Fibroblast of the aortic adventitia (primary cell): ENCODE results near the gene PPT2. TPM values are rescaled to one million over a fixed set of nuclear protein-coding genes. Genes with fewer than 3 reads are reported as not detected.

Experiments used
- DNase-seq: peaks from one replicate; pipeline ENCODE4 v3.0.0-alpha.2; 2010; ENCODE audit warnings: low read depth
- H3K4me3 ChIP-seq: 2 replicates; pipeline ENCODE4 v1.5.1; 2011; ENCODE audit warnings: low read depth, mild to moderate bottlenecking, control low read depth, low read length, moderate library complexity
- CTCF ChIP-seq: IDR thresholded peaks from 2 replicates; pipeline ENCODE4 v1.5.1; 2011; ENCODE audit warnings: mild to moderate bottlenecking, low read length, control low read depth, inconsistent platforms; ENCODE audit not compliant: insufficient read depth
- total RNA-seq: library from RNA; depleted of rRNA; stranded (reverse); fragments of >200 nt; gene quantifications from 2 replicates; pipeline ENCODE4 v1.2.3, GENCODE V29; 2012; ENCODE audit warnings: low replicate concordance

Gene PPT2
- total RNA-seq, 1 donor: 30.2 TPM

GRCh38 chr6:32151863-32152768 is 1.8 kb upstream of the PPT2 start, which contains the start of gene PRRT1:
TSS of gene PRRT1 (minus strand) at chr6:32151939. CDS start at chr6:32151827, 112 bp downstream.
- peak; percentile 17 for DNase-seq
- TF ChIP-seq CTCF: no peak
- peak within 1 kb of the TSS; percentile 75 for H3K4me3 ChIP-seq

- TF ChIP-seq CTCF: no peak
- DNase-seq: peak; percentile 35
These were observed 975 bp upstream of the PPT2 start for GRCh38 chr6:32152769-32153563.

GRCh38 chr6:32154514-32155161 is 697 bp downstream of the PPT2 start:
- peak; percentile 53 for TF ChIP-seq CTCF
- DNase-seq: peak; percentile 64
- peak overlapping the region; percentile 75 for H3K4me3 ChIP-seq

More at GRCh38 chr6:32152769-32153563, 975 bp upstream of the PPT2 start:
- peak overlapping the region; percentile 75 for H3K4me3 ChIP-seq

GRCh38 chr6:32156891-32157290 is 3.0 kb downstream of the PPT2 start:
- H3K4me3 ChIP-seq: no peak overlapping the region
- TF ChIP-seq CTCF: no peak
- DNase-seq: no peak

- no peak overlapping the region for H3K4me3 ChIP-seq
- TF ChIP-seq CTCF: no peak
- no peak for DNase-seq
These were observed 4.1 kb downstream of the PPT2 start for GRCh38 chr6:32158052-32158451.

- no peak for TF ChIP-seq CTCF
- no peak for DNase-seq
- H3K4me3 ChIP-seq: no peak overlapping the region
These were observed 9.8 kb downstream of the PPT2 start for GRCh38 chr6:32163559-32164258.
